T1000 (cell line): ENCODE results near the gene TM4SF1.
A peak's percentile ranks its signal among the peaks of the same experiment; 100 is the strongest.
"Not testable (repeated sequence)": the region's sequence is repeated elsewhere in the genome, so short reads cannot be mapped to it uniquely, and the experiment has no call there.

Source experiments
- DNase-seq: peaks from one replicate; lab custom pipeline; 2025; ENCODE audit warnings: mixed read lengths; lab: John Stamatoyannopoulos, UW

The TM4SF1 gene

DNA sequence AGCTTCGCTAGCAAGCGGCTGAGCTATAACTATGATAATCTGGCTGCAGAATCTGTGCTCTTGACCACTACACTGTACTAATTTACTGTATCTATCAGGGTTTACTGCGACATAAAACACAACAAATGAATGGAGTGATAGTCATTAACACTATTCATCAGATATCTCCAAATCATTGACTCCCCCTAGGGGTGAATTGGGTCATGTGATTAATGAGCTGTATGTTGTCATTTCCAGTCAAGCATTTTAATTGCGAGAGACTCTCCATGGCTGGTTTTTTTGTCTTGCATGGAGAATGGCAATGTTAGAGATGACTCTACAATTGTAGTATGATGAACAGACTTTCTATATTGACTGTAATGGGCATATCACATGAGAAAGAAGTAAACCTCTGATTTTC, 33.5 kb downstream of the TM4SF1 start:
- no peak for DNase-seq

DNA sequence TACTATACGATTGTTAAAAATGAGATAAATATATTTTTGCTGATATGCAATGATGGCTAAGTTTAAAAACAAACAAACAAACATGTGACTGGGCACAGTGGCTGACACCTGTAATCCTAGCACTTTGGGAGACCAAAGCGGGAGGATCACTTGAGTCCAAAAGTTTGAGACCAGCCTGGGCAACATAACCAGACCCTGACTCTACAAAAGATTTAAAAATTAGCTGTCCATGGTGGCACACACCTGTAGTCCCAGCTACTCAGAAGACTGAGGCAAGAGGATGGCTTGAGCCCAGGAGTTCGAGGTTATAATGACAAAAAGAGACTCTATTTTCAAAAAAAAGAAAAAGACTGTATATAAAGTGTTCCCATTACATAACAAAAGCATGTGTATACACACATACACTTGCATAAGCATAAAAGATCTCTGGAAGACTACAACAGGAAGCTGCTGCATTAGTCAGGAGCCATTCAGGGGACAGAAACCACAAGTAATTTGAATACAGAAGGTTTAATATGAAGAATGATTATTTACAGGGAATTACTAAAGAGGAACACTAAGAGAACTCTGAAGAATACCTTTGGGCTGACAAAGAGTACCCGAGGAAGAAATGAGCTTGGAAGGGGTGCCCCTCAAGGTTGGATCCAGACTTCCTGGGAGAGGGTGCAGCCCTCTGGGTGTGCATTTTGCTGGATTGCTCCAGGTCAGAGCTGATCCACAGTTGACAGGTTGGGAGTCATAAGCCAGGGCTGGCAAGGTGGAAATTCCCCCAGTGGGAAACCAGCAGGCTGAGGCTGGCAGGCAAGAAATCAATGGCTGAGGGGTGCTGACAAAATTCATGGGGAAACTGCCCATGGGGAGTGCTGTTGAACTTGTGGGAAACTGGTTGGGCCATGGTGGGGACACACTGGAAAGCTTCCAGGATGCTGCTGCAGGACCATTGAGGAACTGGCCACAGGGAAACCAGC, 34.8 kb downstream of the TM4SF1 start:
- no peak for DNase-seq

DNA sequence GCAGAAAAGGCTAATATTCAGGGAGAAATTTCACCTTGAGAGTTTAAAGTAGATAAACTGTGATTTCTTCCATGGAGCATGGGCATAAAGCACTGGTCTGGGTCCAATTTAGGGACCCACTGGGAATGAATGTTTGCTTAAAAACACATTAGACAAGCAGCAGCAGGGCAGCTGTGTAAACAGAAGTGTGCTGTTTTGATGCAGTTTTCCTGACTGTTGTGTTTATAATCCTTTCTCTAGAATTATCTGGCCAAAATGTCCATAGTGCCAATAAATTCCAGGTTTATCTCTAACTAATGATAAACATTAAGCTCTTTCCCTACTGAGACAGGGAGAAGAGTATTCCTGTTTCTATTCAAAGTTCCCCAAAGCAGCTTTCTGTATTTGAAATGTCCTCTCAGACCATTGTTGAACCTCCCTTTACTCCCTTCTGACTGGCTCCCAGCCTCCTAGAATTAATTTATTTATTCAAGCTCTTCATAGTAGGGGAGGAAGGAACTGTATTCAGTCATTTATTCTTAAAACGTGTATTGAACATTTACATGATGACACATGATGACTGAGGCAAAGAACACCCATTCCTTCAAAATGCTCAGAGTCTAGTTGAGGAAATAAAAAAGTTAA, 37.0 kb downstream of the TM4SF1 start:
- no peak for DNase-seq

DNA sequence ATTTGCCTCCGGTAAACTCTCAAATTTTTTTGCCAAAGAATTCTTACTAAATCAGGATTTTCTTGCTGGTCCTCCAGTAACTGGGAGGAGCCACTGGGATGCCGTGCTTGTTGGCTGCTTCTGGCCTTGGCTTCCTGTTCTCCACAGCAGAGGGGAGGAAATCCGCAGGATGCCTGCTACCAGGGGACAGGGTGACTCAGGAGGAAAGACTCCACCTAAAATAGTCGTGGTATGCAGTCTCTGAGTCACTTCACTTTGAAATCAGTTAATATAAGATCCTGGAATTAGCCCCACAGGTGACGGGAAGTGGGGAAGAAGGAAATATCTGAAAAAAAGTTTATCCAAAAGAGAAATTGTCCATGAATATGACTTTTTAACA, 37.5 kb downstream of the TM4SF1 start:
- peak; percentile 79 for DNase-seq

DNA sequence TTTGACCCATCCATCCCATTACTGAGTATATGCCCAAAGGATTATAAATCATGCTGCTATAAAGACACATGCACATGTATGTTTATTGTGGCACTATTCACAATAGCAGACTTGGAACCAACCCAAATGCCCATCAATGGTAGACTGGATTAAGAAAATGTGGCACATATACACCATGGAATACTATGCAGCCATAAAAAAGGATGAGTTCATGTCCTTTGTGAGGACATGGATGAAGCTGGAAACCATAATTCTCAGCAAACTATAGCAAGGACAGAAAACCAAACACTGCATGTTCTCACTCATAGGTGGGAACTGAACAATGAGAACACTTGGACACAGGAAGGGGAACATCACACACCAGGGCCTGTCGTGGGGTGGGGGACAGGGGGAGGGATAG, 40.0 kb downstream of the TM4SF1 start:
- DNase-seq = not testable (repeated sequence)

DNA sequence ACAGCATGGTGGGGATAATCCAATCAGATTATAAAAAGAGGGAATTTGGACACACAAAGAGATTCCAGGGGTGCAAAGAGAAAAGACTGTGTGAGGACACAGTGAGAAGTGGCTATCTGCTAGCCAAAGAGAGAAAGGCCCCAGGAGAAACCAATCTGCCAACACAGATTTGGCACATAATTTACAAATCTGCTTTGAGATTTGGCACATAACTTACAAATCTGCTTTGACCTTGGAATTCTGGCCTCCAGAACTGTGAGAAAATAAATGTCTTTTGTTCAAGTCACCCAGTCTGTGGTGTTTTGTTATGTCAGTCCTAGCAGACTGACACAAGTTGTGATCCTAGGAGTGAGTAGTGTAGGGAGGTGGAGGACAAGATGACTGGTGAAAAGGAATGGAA, 40.5 kb downstream of the TM4SF1 start:
- no peak for DNase-seq

DNA sequence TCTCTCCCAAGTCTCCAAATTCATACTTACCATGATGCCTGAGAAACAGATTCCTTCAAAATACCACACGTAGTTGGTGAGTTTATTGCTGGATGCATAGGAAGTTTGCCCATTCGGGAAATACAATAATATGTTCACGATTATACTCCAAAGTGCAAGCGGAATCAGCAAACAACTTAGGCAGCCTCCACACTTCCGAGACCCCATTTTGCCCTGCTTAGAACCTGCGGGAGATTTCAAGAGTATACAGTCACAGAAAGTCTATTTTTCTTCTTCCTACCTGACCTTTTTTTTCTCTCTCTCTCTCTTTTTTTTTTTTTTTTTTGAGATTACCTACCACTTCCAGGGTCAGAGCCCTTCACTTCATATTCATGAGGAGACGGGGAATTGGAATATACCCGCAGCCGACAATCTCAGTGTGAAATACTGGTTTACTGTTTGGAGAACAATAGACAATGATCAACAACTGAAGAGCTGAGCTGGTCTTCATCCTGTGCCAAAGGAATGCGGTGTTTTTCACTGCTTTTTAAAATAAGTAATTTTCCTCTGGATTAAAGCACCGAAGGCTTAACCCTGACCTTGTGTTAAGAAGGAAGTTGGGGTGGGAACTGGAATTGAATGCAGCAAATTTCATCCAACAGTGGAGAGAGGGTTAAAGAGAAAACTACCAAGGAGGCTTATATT, 44.1 kb downstream of the TM4SF1 start, which contains the start of gene TM4SF18:
Gene TM4SF18 (minus strand): TSS at position 461 of the 684 bp plus-strand sequence. CDS start 254 bp downstream, at position 207.
- no peak for DNase-seq

DNA sequence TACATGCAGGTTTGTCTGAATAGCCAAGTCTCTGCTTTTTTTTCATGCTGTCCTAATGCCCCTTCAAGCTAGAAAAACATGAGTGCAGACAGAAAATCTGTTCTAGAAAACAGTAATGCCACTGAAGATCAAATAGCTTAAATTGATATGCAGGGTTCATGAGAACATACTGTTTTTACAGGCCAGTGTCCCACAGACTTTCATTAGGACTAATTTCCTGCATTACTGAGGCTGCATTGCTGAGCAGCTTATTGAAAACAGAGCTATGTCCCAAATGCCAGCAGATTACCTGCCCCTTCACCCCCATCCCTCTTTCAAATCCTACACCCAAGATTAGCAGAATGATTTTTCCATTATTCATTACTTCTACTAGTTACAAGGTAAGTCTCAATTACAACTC, 44.7 kb downstream of the TM4SF1 start:
- DNase-seq = no peak

DNA sequence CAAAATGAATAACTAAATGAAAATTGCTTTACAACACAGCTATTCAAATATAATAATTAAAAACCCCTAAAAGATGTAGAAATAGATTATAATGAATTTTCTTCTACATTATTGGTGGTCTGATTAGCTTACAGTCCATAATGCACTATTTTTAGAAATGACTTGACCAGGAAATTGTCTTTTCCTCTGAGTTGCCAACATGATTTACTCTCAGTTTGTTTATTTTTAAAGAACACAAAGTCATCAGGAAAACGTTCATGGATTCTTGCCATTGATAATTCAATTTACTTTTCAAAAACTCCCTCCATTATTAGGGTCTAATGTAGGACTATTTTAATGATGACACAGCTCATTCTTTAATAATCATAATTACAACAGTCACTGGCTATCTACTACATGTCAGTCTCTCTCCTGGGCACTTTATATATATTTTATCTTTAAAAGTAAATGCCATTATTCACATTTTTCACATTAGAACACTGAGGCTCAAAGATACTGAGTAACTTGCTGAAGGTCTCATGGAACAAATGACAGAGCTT, 45.2 kb downstream of the TM4SF1 start:
- DNase-seq = no peak

DNA sequence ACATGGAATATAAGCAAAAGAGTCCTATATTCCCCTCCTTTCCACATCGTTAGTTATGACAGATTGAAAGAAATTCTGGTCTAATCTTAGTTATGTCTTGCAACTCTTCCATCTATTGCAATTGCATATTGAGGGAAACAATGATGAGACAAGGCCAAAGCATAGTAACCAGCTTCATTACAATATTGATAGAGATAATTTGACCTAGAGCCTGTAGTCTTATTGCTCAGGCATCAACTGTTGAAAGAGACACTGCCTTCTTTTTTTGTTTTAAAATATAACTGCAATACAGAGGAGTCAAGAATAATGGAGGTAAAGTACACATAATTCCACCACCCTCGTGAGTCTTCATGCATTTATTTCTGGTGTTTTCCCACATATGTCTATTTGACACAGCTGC, 46.1 kb downstream of the TM4SF1 start:
- DNase-seq = no peak

DNA sequence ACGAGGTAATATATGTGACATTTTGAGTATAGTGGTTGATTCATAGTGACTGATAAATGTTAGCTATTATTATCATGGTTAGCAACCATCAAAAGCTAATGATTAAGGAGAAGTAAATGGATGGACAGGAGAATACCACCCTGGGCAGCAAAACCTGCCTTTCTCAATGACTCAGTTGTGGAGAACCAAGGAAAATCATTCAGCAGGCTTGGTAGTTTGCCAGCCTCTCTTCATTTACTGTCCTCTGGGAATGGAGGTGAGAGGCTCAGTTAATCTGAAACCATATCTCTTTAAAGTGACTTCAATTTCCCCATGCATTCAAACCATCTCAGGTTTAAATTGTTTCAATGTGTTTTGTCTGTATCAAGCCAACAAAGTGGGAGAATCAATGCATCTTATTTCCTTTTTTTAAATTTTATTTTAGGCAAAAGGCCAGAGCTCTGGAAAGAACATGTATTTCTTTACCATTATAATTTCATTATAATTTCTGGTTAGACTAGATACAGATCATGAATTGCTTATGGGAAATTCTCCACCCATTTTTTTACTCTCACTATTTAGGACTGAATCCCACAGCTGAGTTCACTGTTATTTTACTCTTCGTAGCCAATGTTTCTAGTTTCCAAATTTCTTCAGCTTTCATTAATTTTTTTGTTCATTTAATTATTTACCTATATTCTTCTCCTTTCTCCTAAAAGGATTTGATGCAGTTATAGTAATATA, 46.7 kb downstream of the TM4SF1 start:
- DNase-seq = no peak

DNA sequence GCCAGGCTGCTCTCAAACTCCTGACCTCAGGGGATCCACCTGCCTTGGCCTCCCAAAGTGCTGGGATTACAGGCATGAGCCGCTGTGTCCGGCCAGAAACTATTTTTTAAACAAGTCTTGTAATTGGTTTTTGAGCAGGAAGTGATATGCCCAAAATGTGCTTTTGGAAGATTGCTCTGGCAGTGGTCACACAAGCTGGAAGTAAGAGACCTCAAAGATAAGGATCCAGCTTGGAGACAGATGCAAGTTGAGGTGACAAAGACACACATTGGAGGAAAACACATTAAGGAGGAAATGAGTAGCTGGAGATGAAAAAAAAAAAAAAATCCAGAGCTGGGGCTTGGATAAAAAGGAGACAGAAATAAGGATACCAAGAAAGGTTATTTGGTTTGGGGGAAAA, 50.3 kb downstream of the TM4SF1 start:
- no peak for DNase-seq

DNA sequence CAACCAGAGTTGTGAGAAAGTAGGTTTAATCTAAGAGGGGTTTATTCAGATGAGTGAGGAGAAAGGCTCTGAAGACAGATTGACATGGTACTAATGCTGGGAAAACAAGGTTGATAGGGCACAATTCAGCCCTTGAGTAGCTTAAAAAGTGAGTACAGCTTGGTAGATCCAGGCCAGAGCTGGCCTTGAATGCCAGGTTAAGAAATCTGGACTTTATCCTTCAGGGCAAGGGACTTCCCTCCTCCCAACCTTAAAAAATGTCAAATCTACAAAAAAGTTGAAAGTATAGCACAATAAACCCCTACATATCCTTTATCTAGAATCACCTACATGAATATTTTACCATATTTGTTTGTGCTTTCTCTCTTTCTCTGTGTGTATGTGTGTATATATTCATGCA, 51.9 kb downstream of the TM4SF1 start:
- DNase-seq = no peak

DNA sequence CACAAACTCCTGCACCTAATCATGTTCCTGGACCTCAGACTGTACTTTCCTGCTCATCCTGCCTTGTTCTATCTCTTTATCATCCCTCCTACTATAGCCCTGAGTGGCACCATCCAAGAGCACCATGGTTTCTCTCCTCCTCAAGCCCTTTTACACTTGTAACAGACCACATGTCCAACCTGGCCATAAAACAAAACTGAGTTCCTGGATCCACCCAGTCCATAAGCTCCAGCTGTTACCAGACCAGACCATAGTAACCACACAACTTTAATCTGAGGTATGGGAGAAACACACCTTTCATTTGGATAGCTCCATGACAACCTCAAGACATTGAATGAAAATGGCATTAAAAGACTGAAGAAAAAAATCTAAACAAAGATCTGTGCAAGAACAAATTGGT, 53.1 kb downstream of the TM4SF1 start:
- no peak for DNase-seq

DNA sequence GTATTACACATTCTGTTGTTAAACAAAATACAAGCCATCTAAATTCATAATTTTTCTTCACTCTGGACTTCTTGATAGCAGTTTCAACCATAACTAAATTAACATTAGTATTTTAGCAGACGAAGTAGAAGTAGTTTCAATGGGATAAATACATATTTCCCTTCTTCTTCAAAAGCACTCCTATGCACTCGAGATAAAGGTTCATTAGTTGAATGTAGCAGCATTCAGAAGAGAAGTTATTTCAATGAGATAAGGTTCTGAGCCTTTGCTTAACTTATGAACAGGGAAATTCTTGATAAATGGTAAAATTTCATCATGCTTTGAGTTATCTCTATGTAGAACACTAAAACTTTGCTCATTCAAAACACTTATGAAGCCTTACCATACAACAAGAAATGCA, 55.8 kb downstream of the TM4SF1 start:
- DNase-seq = no peak

DNA sequence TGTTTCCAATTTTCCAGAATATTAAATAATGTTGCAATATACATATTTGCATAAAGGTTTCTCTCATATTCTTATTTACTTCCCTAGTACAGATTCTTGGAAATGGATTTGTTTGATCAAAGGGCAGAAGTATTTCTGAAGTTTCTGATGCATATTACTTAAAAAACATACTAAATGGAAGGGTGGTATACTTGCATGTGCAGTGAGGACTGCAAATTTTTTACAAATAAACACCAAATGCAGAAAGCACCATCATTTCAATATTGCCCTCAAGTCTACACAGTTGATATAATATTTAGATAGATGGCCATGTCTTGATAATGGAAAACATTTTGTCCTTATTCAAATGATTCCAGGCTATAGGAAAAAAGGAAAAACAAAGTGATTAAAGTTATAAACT, 56.3 kb downstream of the TM4SF1 start:
- no peak for DNase-seq

DNA sequence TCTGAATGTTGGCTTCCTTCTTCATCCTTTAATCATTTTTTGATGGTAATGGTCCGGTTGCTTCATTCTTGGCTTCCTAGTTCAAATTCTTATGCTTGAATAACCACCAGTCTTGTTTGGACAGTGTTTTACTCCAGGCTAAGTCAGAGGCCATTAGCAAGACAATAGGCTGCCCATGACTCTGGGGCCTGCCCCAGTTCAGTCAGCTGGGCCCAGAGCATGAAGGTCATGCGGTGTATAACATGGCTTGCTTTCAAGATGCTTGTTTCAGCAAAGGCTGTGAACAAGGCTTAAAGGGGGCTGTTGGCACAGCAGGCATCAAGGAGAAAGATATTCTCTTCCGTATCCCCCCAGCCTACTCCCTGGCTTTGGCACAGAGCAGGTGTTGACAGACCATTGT, 57.7 kb downstream of the TM4SF1 start:
- no peak for DNase-seq
